ENCODE data around the gene POT1.

DNA sequence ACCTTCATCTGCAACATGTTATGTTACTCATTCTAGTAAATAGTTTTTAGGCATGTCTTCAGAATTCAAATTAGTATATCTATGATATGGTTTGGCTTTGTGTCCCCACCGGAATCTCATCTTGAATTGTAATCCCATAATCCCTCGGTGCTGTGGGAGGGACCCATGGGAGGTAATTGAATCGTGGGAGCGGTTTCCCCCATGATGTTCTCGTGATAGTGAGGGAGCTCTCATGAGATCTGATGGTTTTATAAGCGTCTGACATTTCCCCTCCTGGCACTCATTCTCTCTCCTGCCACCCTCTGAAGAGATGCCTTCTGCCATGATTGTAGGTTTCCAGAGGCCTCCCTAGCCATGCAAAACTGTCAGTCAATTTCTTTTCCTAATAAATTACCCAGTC is 143.6 kb downstream of the POT1 start:
- TF ChIP-seq, protein P1, sequence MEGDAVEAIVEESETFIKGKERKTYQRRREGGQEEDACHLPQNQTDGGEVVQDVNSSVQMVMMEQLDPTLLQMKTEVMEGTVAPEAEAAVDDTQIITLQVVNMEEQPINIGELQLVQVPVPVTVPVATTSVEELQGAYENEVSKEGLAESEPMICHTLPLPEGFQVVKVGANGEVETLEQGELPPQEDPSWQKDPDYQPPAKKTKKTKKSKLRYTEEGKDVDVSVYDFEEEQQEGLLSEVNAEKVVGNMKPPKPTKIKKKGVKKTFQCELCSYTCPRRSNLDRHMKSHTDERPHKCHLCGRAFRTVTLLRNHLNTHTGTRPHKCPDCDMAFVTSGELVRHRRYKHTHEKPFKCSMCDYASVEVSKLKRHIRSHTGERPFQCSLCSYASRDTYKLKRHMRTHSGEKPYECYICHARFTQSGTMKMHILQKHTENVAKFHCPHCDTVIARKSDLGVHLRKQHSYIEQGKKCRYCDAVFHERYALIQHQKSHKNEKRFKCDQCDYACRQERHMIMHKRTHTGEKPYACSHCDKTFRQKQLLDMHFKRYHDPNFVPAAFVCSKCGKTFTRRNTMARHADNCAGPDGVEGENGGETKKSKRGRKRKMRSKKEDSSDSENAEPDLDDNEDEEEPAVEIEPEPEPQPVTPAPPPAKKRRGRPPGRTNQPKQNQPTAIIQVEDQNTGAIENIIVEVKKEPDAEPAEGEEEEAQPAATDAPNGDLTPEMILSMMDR (conservative IDR thresholded peaks at IDR 0.05; ENCODE audit: low read depth, low read length): no peak
- TF ChIP-seq EZH2 (IDR thresholded peaks at IDR 0.05; ENCODE audit: borderline replicate concordance, low read depth, low read length, poor library complexity, severe bottlenecking): no peak
